Measurements from ENCODE around the gene CMBL.
"Not testable (repeated sequence)": the region's sequence is repeated elsewhere in the genome, so short reads cannot be mapped to it uniquely, and the experiment has no call there.

The CMBL gene

DNA sequence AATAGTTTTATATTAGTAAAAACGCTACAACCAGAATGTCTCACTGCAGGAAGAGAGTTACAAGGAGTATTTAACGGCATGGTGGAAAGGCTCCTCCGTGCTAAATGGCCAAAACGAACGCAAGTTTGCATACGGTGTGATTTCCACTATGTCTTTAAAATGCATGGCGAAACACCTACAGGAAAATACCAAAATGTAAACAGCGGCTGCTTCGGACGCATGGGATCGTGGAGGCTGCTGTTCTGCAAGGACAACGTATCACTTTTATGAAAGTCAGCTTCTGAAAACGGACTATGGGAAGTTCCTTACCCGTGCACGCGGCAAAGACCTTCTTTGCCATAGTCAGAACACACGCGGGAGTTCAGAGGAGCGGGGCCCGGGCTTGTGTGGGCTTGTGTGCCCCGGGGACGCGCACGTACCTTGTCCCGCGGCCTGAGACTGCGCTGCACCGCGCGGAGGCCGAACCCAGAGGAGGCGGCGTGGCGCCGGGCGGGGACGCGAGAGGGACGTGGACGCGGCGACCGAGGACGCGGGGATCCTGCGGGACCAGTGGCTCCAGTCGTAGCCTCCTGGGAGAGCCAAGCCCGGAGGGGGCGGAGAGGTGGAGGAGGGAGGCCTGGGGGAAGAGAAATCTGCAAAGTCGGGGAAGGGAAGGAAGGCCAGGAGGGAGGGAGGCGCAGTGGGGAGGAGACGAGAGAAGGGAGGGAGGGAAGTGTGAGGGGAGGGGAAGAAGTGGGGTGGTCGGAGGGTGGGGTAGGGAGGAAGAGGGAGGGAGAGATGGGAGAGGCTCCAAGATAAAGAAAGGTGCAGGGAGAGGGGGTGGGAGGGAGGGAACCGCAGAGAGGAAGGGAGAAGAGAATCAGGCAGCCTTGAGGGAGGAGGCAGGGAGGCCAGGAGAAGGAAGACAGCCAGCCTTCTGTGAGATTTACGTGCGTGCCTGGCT, at the start of gene CMBL:
Gene CMBL (minus strand): TSS at position 697 of the 943 bp plus-strand sequence. CDS start 17,140 bp downstream, outside the sequence.
- Mint-ChIP-seq H3K4me1 (ENCODE audit: low read depth) (peaks cover 10% of the 10 kb centered on the region), H3K27me3 (peaks cover 30% of the 10 kb centered on the region), H3K27ac (peak within 1 kb of the TSS; percentile 37), H3K9me3 (no peaks in the 10 kb centered on the region), H3K36me3 (ENCODE audit: low read depth) (no peaks in the 10 kb centered on the region), H3K4me3 (peak within 1 kb of the TSS; percentile 74)

- no peaks in the 10 kb centered on the region for H3K27me3 Mint-ChIP-seq
- peak overlapping the region; percentile 94 for H3K4me3 Mint-ChIP-seq
These were observed 47.6 kb upstream of the CMBL start for GRCh38 chr5:10355071-10355889.

DNA sequence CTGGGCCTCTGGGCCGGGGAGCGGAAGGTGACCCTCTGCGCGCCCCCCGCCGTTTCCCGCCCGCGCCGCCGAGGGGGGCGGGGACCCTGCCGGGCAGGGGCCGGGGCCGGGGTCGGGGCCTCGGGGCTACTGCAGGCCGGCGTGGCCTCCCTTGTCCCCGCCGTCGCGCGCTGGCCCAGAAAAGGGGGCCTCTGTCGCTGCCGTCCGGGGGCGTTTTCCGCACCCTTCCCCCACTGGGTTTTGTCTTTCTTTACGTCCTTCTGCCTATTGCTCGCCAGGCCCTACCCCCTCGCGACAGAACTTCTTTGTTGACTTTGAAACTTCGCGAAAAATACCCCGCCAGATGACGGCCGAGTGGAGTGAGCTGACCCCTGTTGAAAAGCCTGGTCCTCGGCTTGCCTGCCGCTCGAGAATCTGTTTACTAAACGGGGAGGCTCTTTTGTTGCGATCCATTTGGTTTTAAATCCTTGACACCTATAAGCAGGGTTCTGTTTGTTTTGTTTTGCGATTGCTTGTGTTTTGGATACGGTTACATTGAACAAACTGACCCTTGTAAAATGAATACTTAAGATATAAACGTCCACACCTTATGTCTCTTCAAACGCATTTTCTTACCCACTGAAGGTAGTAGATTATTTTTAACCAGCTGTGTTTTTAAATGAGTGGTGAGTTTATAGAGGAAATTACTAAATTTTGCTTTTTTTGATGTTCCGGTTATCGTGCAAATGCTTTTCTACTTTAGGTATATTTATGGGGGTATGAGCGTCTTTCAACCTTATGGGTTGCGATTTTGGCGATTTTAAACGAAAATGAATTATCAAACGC, 46.6 kb upstream of the CMBL start:
- H3K36me3 Mint-ChIP-seq (ENCODE audit: low read depth): peaks cover 21% of the 10 kb centered on the region
- H3K27ac Mint-ChIP-seq: peak overlapping the region; percentile 96
- no peaks in the 10 kb centered on the region for H3K27me3 Mint-ChIP-seq
- H3K4me1 Mint-ChIP-seq (ENCODE audit: low read depth): peaks cover 51% of the 10 kb centered on the region
- peak overlapping the region; percentile 94 for H3K4me3 Mint-ChIP-seq
- no peaks in the 10 kb centered on the region for H3K9me3 Mint-ChIP-seq

More at GRCh38 chr5:10355071-10355889, 47.6 kb upstream of the CMBL start:
- no peaks in the 10 kb centered on the region for H3K9me3 Mint-ChIP-seq
- H3K27ac Mint-ChIP-seq: peak overlapping the region; percentile 96
- H3K4me1 Mint-ChIP-seq (ENCODE audit: low read depth): peaks cover 53% of the 10 kb centered on the region
- peaks cover 21% of the 10 kb centered on the region for H3K36me3 Mint-ChIP-seq (ENCODE audit: low read depth)

DNA sequence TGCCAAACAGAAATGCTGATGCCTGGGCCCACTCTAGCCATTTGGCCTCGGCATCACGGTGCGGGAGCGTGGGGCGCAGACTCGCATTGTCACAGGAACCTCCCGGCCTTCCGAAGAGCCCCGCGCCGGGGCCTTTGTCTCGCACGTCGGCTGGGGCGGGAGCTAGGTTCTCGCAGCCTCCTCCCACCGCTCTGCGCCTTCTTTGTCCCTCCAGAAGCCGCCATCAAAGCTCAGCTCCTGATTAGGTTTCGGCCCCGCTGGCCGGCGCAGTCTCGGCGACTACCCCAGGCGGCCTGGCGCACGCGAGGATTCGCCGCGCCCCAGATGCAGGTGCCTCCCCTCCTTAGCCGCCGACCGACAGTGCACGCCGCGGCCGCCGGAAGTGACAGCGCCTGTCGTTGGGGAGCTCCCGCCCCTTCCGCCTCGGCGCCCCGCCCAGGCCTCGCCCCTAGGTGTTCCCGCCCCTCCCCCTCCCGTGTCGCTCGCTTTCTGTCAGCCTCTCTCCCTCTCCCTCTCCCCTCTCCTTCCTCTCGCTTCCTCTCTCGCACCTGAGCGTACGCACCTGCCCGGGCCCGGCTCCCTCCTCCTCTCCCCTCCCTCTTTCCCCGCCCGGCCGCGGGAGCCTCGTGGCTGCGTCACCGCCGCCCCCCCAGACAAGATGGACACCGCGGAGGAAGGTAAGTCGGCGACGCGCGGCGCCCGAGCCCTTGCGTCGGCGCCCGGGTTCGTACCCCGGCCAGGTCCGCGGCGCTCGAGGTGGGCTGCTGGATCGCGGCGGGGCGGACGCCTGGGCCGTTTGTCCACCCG, 45.7 kb upstream of the CMBL start, which contains the start of gene MARCHF6:
Gene MARCHF6 (plus strand): TSS at position 455 of the 807 bp plus-strand sequence. CDS start 204 bp downstream, at position 659.
- Mint-ChIP-seq H3K4me3 (peak within 1 kb of the TSS; percentile 94), H3K27ac (peak within 1 kb of the TSS; percentile 96), H3K4me1 (ENCODE audit: low read depth) (peaks cover 46% of the 10 kb centered on the region), H3K27me3 (no peaks in the 10 kb centered on the region), H3K36me3 (ENCODE audit: low read depth) (peaks cover 21% of the 10 kb centered on the region), H3K9me3 (no peaks in the 10 kb centered on the region)

- Mint-ChIP-seq H3K4me1 (ENCODE audit: low read depth) (peaks cover 39% of the 10 kb centered on the region), H3K27ac (peak overlapping the region; percentile 96), H3K27me3 (no peaks in the 10 kb centered on the region), H3K36me3 (ENCODE audit: low read depth) (peaks cover 15% of the 10 kb centered on the region), H3K4me3 (peak overlapping the region; percentile 86), H3K9me3 (no peaks in the 10 kb centered on the region)
These were observed 44.9 kb upstream of the CMBL start for GRCh38 chr5:10352430-10353240.

- Mint-ChIP-seq H3K27me3 (no peaks in the 10 kb centered on the region), H3K4me3 (peak overlapping the region; percentile 86), H3K27ac (peak overlapping the region; percentile 96), H3K9me3 (no peaks in the 10 kb centered on the region), H3K36me3 (ENCODE audit: low read depth) (peaks cover 13% of the 10 kb centered on the region), H3K4me1 (ENCODE audit: low read depth) (peaks cover 32% of the 10 kb centered on the region)
These were observed 44.2 kb upstream of the CMBL start for GRCh38 chr5:10351919-10352318.

DNA sequence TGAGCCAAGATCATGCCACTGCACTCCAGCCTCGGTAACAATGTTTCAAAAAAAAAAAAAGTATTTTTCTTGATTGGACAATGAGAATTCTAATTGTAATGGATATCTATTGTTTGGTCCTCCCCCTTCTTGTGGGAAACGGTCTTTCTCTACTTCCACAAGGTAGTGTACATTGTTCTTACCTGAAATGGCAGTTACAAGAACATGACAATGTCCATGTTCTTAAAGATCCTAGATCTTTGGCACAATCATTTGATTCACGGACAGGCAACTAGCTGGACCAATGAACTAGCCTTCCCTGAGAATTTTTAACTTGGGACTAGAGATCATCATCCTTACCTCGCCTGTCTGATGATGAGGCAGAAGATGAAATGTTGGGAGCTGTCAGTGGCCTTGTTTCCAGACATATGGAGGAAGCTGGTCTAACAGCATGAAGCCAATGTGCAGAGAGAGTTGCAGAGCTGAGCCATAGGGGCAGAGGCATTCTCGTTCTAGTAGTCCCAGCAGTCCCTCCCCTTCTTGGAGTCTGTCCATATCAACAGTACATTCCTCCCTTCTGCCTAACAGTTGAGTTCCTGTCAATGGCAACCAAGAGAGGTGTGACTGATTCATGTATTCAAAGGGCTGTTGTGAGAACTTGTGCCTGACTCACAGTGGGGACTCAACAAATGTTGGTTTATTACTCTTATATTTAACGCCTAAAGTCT, 43.6 kb upstream of the CMBL start:
- H3K27ac Mint-ChIP-seq: no peak overlapping the region
- H3K36me3 Mint-ChIP-seq (ENCODE audit: low read depth): peaks cover 9% of the 10 kb centered on the region
- H3K4me3 Mint-ChIP-seq: peak overlapping the region; percentile 86

DNA sequence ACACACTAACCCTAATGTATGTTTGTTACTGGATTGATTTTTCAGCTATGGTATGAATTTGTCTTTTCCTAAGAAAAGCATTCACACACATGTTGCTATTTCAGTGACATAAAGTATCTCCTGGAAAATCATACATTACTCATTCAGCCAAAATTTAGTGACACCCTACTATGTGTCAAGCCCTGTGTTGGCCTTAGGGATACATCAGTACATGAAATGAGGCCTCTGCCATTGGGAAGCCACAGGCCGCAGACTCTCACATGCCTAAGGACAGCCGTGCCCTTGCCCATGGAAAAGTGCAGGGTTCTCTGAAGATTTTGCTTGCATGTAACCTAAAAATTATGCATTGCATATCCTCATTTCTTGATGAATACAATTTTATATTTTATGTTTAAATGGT, 40.6 kb upstream of the CMBL start:
- Mint-ChIP-seq H3K9me3 (no peaks in the 10 kb centered on the region), H3K4me1 (ENCODE audit: low read depth) (peaks cover 16% of the 10 kb centered on the region), H3K27me3 (no peaks in the 10 kb centered on the region), H3K36me3 (ENCODE audit: low read depth) (peaks cover 3% of the 10 kb centered on the region), H3K4me3 (no peak overlapping the region), H3K27ac (no peak overlapping the region)

More for the DNA sequence above, 43.6 kb upstream of the CMBL start:
- Mint-ChIP-seq H3K9me3 (no peaks in the 10 kb centered on the region), H3K4me1 (ENCODE audit: low read depth) (peaks cover 26% of the 10 kb centered on the region), H3K27me3 (no peaks in the 10 kb centered on the region)

GRCh38 chr5:10344461-10345106, 36.9 kb upstream of the CMBL start:
- H3K36me3 Mint-ChIP-seq (ENCODE audit: low read depth); H3K9me3 Mint-ChIP-seq; H3K27ac Mint-ChIP-seq; H3K4me3 Mint-ChIP-seq; H3K4me1 Mint-ChIP-seq (ENCODE audit: low read depth); H3K27me3 Mint-ChIP-seq: not testable (repeated sequence)

- no peaks in the 10 kb centered on the region for H3K4me1 Mint-ChIP-seq (ENCODE audit: low read depth)
- H3K27ac Mint-ChIP-seq: no peak overlapping the region
- no peaks in the 10 kb centered on the region for H3K27me3 Mint-ChIP-seq
- H3K4me3 Mint-ChIP-seq: no peak overlapping the region
- no peaks in the 10 kb centered on the region for H3K9me3 Mint-ChIP-seq
- no peaks in the 10 kb centered on the region for H3K36me3 Mint-ChIP-seq (ENCODE audit: low read depth)
These were observed 35.8 kb upstream of the CMBL start for GRCh38 chr5:10343486-10343885.

- Mint-ChIP-seq H3K27me3 (peaks cover 8% of the 10 kb centered on the region), H3K4me1 (ENCODE audit: low read depth) (no peaks in the 10 kb centered on the region), H3K36me3 (ENCODE audit: low read depth) (no peaks in the 10 kb centered on the region), H3K9me3 (no peaks in the 10 kb centered on the region), H3K4me3 (no peak overlapping the region), H3K27ac (no peak overlapping the region)
These were observed 32.3 kb upstream of the CMBL start for GRCh38 chr5:10339958-10340357.

DNA sequence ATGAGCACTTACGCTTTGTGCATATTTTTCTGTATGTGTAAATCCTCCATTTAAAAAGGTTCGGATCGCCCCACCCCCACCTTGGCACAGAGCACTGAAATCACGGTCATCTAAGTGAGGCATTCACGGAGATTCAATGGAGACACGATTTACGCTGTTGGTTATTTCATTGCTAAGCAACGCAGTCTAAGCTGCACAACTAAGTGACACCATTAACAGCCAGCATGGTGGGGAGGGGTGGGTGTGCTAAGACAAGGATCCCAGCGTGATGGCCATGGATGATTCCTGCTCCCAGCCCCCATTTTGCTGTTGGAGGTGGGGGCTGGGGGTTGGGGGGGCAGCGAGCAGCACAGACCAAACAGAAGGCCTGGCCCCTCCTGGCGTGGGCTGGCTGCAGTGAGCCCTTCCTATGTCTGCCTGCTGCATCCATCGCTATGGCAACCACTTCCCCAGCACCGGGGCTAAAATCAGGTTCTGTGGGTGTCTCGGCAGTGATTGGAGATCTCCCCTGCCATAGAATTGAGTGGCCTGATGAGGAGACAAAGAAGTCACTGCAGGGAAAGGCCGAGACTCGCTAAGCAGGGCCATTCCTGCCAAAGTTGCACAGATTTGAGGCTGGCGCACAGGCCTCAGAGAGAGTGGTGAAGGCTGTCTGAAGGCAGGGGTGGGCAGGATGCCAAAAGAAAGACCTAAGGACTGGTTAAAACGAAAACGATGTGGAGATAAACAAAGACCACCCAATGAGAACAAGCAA, 31.5 kb upstream of the CMBL start:
- H3K4me3 Mint-ChIP-seq: no peak overlapping the region
- no peaks in the 10 kb centered on the region for H3K36me3 Mint-ChIP-seq (ENCODE audit: low read depth)
- peaks cover 16% of the 10 kb centered on the region for H3K27me3 Mint-ChIP-seq
- no peak overlapping the region for H3K27ac Mint-ChIP-seq
- H3K9me3 Mint-ChIP-seq: no peaks in the 10 kb centered on the region
- no peaks in the 10 kb centered on the region for H3K4me1 Mint-ChIP-seq (ENCODE audit: low read depth)
